GM12873 (cell line): ENCODE results near the gene GTF2IRD1.

ENCODE experiments used
- TF ChIP-seq, protein P1 (sequence below): IDR thresholded peaks from 2 replicates; pipeline ENCODE4 v1.5.1; 2012; ENCODE audit warnings: low read depth, mild to moderate bottlenecking, moderate library complexity, low read length, control low read depth; ENCODE audit not compliant: insufficient read depth; ENCODE audit errors: missing control alignments

GTF2IRD1 gene

DNA sequence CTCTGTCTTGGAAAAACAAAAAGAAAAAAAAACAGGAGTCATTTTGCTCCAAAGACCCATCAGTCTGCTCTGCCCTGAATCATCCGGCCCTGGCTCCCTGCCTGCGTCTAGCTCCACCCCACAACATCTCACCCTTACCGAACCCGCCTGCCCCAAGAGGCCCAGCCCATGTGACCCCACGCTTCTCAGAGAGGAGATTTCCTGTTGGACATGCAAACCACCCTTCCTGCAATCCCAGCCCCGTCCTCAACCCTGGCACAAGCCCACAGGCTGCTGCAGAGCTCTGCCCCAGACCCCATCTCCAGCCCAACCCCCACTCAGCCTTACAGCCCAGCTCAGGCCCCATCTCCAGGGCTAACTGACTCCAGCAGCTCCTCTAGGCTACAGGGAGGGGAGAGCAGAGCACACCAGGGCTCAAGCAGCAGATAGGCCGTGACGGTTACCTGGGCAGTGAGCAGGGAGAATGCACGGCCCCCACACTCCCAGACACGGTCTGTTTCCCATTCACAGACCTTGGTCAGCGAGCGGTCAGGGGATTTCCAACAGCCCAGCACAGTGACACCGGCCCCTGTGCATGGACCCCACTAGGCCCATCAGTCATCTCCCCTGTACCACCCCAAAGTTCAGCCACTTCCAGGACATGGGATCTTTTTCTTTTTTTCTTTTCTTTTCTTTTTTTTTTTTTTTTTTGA lies 133.9 kb downstream of the GTF2IRD1 start:
- TF ChIP-seq, protein P1, sequence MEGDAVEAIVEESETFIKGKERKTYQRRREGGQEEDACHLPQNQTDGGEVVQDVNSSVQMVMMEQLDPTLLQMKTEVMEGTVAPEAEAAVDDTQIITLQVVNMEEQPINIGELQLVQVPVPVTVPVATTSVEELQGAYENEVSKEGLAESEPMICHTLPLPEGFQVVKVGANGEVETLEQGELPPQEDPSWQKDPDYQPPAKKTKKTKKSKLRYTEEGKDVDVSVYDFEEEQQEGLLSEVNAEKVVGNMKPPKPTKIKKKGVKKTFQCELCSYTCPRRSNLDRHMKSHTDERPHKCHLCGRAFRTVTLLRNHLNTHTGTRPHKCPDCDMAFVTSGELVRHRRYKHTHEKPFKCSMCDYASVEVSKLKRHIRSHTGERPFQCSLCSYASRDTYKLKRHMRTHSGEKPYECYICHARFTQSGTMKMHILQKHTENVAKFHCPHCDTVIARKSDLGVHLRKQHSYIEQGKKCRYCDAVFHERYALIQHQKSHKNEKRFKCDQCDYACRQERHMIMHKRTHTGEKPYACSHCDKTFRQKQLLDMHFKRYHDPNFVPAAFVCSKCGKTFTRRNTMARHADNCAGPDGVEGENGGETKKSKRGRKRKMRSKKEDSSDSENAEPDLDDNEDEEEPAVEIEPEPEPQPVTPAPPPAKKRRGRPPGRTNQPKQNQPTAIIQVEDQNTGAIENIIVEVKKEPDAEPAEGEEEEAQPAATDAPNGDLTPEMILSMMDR = no peak

DNA sequence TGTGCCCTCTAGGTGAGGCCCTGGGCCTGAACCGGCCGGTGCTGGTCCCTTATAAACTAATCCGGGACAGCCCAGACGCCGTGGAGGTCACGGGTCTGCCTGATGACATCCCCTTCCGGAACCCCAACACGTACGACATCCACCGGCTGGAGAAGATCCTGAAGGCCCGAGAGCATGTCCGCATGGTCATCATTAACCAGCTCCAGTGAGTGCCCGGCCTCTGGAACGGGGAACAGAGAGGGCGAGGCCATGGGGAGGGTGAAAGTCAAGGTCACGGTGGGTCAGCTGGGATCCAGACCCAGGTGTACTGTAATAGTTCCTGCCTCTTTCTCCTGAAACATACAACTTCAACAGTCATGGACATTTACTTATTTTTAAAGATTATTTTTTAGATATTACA lies 137.1 kb downstream of the GTF2IRD1 start:
- TF ChIP-seq, protein P1 = no peak

DNA sequence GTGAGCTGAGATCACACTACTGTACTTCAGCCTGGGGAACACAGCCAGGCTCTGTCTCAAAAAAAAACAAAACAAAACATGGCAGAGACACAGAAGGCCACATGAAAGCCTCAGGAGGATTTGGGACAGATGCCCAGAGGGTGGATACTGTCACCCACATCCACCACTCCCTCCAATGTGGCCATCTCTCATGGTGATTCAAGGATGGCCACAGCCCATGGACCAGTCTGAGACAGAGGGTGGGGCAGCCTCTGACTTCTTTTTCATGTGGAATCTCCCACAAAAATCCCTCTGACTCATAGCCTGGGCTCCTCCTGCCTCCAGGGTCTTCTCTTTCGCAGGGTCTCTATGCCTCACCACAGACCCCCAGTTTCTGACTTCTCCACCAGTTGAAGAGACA lies 144.9 kb downstream of the GTF2IRD1 start:
- TF ChIP-seq, protein P1 = no peak

DNA sequence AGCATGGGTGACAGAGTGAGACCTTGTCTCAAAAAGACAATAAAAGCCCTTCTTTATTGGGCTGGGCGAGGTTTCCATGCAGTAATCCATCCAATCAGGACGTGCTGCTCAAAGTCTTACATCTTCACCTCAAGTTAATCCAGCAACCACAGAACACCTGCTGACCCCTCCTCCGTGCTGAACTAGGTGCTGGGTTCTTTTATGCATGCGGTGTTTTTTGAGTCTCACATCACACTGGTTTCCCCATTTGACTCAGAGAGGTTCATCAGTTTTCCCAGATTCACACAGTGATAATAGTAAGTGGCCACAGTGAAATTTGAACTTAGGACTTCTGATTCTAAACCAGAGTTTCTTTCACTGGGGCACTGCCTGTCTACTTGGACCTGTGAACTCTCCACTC lies 145.5 kb downstream of the GTF2IRD1 start:
- TF ChIP-seq, protein P1 = no peak

DNA sequence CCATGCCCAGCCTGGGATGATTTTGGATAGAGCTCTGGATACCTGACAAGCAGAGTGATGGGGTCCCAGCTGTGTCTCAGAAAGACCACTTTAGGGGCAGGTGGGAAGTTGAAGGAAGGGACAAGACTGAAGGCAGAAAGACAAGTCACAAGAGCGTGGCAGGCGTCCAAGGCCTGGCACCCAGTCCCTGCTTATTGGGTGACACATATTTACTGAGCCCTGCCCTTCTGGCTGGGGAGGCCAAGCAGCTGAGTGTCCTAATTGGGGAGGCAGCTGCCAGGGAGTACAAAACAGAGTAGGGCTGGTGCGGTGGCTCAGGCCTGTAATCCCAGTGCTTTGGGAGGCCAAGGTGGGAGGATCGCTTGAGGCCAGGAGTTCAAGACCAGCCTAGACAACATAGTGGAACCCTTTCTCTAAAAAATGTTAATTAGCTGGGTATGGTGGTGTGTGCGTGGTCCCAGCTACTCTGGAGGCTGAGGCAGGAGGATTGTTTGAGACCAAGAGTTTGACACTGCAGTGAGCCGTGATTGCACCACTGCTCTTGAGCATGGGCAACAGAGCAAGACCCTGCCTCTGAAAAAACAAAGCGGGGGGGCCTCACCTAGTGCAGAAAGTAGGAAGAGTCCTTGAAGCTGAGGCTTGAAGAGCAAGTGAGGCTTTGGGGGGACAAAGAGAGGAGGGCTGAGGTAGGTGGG lies 150.8 kb downstream of the GTF2IRD1 start:
- TF ChIP-seq, protein P1 = no peak

DNA sequence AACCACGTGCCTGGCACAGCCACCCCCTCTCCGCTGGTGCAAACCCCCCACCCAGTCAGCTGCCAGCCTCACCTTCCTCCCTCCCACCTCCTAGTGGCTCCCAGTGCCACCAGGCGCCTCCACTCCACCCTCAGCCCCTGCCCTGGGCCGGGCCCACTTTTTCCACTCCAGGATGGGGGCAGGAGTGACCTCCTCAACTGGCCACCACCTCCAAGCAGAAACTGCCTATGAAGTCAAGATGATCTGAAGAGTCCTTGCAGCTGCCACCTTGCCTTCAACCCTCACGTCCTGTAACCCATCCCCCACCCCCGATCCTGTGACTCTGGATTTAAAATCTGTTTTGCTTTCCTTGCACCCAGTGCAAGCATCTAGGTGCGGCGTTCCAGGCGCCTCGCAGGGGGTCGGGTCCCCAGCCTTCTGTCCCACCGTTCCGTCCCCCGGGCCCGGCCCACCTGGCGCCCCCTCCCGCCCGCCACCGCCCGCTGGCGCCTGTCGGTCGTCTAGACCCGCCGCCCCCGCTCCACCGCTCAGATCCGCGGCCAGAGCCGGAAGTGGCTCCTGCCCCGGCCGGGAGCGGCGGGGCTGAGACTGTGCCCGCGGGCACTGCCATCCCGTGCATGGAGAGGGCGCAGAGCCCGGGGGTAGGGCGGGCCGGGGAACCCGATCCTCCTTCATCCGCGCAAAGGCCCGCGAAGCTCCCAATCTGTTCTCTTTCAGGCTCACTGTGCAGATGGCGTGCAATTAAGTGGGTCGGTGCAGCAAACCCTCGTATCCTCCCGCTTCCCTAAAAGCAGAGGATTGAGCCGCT lies 152.6 kb downstream of the GTF2IRD1 start:
- TF ChIP-seq, protein P1 = peak; percentile 19
